ENCODE measurements around the gene SLC24A4. TPM values are rescaled to one million over a fixed set of nuclear protein-coding genes. Genes with fewer than 3 reads are reported as not detected.

Gene SLC24A4
- total RNA-seq, 1 donor from 2014 or later: 1.5 TPM

DNA sequence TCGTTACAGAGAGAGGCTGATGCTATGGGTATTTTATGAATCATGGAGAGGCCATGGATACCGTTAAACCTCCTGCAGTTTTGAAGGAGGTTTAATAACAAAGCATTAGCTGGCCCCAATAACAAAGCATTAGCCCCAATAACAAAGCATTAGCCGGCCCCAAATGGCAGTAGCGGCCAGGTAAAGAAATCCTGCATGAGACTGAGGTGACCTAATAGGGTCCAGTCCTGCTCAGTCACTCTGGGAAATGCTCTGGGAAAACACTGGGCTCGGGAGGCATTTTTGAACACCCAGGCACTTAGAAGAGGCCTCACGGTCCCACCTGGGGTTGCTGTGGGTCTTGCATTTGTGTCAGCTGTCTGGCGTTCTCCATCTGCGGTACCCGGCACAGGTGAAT, 189.8 kb downstream of the SLC24A4 start:
- DNase-seq (ENCODE audit: extremely low spot score in 2 of 2): peak in 1 of 2 donors; percentile 82
- no peaks in the 10 kb centered on the region for H3K27me3 ChIP-seq
- peak overlapping the region; percentile 82 to 86 for H3K4me3 ChIP-seq
- peak overlapping the region; percentile 78 for H3K27ac ChIP-seq
- TF ChIP-seq POLR2A (IDR thresholded peaks at IDR 0.05) (no peak), POLR2AphosphoS5 (IDR thresholded peaks at IDR 0.05; ENCODE audit: insufficient read depth in 1 of 2, low read depth in 1 of 2) (no peak)
- TF ChIP-seq, protein P1, sequence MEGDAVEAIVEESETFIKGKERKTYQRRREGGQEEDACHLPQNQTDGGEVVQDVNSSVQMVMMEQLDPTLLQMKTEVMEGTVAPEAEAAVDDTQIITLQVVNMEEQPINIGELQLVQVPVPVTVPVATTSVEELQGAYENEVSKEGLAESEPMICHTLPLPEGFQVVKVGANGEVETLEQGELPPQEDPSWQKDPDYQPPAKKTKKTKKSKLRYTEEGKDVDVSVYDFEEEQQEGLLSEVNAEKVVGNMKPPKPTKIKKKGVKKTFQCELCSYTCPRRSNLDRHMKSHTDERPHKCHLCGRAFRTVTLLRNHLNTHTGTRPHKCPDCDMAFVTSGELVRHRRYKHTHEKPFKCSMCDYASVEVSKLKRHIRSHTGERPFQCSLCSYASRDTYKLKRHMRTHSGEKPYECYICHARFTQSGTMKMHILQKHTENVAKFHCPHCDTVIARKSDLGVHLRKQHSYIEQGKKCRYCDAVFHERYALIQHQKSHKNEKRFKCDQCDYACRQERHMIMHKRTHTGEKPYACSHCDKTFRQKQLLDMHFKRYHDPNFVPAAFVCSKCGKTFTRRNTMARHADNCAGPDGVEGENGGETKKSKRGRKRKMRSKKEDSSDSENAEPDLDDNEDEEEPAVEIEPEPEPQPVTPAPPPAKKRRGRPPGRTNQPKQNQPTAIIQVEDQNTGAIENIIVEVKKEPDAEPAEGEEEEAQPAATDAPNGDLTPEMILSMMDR (IDR thresholded peaks at IDR 0.05): no peak
- no peaks in the 10 kb centered on the region for H3K9me3 ChIP-seq
- H3K36me3 ChIP-seq: no peaks in the 10 kb centered on the region
- intact Hi-C loops (cut with DNase I): no loop called here
- H3K4me1 ChIP-seq: peaks cover 33% of the 10 kb centered on the region

DNA sequence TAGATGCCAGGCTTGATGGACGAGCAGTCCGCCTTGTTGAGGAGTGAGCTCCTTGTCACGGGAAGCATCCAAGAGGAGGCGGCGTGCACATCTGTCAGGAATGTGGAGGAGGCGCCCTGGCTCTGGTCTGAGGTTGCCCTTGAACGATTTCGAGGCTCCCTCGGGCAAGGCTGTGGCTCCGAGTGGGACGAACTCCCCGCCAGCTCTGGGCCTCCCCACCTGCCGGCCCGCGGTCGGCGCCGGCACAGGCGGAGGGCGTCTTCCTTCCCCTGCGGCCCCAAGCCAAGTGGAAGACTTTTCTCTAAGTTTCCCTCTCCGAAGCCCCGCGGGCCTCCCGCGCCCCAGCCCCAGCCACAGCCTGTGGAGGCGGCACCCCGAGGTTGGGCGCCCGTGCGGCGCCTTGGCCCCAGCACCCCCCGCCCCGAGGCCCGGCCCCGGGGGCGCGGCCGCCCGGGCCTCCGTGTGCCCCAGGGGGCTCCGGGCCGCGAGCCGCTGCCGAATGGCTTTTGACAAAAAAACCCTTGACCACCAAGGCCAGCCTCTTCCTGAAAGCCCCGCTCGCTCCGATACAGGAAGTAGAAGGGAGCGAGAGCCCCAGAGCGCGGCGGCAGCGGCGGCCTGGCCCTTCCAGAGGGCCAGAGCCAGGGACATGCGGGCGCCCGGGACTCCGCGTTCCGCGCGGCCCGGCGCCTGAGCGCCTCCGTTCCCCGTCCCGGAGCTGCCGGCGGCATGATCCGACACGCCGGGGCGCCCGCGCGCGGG, 190.4 kb downstream of the SLC24A4 start, which contains the start of gene RIN3:
Gene RIN3, plus strand, starts transcription at position 578 of the 762 bp plus-strand sequence. Its CDS starts 152 bp downstream, at position 730.
- Histone ChIP-seq H3K27ac (peak within 1 kb of the TSS; percentile 78), H3K36me3 (no peaks in the 10 kb centered on the region), H3K4me1 (peaks cover 34% of the 10 kb centered on the region), H3K9me3 (no peaks in the 10 kb centered on the region), H3K27me3 (no peaks in the 10 kb centered on the region), H3K4me3 (peak within 1 kb of the TSS; percentile 82 to 86)
- TF ChIP-seq POLR2AphosphoS5 (IDR thresholded peaks at IDR 0.05; ENCODE audit: insufficient read depth in 1 of 2, low read depth in 1 of 2): peak in 1 of 2 donors; percentile 26
- TF ChIP-seq POLR2A (IDR thresholded peaks at IDR 0.05): no peak
- intact Hi-C loops (cut with DNase I): no loop called here
- no peak for DNase-seq (ENCODE audit: extremely low spot score in 2 of 2)

DNA sequence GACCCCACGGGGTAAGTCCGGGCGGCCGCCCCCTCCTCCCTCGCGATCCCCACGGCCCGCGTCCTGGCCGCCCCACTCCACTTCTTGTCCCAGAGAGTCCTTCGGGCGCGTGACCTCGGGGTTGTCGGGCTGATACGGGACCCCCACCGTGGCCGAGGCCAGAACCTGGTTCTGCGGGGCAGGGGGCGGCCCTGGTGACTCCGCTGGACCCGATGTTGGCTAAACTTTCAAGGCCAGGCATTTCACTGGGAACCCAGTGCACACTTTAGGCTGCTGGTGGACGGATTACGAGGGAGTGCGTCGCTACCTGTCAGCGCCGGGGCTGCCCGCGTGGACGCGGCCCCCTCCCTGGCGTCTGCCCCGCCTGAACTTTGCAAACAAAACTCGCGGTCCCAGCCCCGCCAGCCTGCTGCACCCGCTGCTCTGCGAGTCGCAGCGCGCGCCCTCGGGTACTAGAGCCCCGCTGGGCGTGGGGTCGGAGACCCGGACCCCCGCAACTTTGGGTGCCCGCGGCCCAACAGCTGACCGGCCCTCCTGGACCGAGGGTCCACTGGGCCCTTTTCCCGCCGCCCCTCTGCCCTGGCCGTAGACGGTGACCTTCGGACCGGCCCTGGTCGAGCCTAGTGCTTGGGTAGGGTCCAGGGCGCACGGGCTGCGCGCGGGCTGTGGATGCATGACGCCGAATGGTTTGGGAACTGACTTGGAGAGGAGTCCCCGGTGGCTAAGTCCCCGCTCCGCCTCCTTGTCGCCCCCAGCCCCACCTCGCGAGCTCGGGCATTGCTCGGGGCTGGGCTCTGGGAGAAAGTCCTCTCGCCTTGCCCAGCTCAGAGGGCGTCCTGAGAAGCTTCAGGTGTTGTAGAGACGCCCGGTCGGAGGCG, 191.2 kb downstream of the SLC24A4 start:
- intact Hi-C loops (cut with DNase I): no loop called here
- no peaks in the 10 kb centered on the region for H3K36me3 ChIP-seq
- H3K4me3 ChIP-seq: peak overlapping the region; percentile 82 to 86
- DNase-seq (ENCODE audit: extremely low spot score in 2 of 2): no peak
- H3K27me3 ChIP-seq: no peaks in the 10 kb centered on the region
- peak overlapping the region; percentile 78 for H3K27ac ChIP-seq
- TF ChIP-seq, protein P1 (IDR thresholded peaks at IDR 0.05): no peak
- no peak for TF ChIP-seq POLR2A (IDR thresholded peaks at IDR 0.05)
- TF ChIP-seq POLR2AphosphoS5 (IDR thresholded peaks at IDR 0.05; ENCODE audit: insufficient read depth in 1 of 2, low read depth in 1 of 2): peak in 1 of 2 donors; percentile 36
- H3K9me3 ChIP-seq: no peaks in the 10 kb centered on the region
- peaks cover 34% of the 10 kb centered on the region for H3K4me1 ChIP-seq

DNA sequence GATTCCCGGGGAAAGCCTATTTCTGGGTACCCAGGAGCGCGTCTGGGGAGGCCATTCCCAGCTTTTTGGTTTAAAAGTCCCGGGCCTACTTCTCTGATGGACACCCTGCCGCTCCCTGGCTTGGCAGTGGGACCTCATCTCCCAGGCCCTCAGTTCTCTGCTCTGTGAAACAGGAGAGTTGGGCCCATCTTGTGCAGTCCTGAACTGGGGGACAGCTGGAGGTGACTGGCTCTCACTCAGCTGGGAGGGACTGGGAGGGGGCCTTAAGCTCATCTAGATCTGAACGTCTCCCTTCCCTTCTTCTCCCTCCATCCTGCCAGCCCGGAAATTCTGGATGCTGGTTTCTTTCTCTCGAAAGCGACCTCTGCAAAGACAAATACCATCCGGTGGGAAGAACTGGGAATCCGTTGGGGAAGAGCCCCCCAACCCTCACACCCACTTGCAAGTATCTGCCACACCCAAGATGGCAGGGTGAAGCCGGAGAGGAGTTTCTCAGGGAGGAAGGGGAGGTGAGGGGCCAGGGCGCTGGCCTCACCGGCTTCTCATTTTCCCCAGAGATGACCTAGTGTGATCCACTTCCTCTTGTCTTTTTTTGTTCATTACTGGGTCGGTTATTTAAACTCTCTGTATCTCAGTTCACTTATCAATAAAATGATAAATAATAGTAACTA, 192.0 kb downstream of the SLC24A4 start:
- TF ChIP-seq POLR2A (IDR thresholded peaks at IDR 0.05) (no peak), POLR2AphosphoS5 (IDR thresholded peaks at IDR 0.05; ENCODE audit: insufficient read depth in 1 of 2, low read depth in 1 of 2) (no peak)
- TF ChIP-seq, protein P1 (IDR thresholded peaks at IDR 0.05): no peak
- no peaks in the 10 kb centered on the region for H3K27me3 ChIP-seq
- intact Hi-C loops (cut with DNase I): no loop called here
- no peak for DNase-seq (ENCODE audit: extremely low spot score in 2 of 2)
- H3K9me3 ChIP-seq: no peaks in the 10 kb centered on the region
- H3K4me1 ChIP-seq: peaks cover 34% of the 10 kb centered on the region
- H3K27ac ChIP-seq: peak overlapping the region; percentile 78
- no peaks in the 10 kb centered on the region for H3K36me3 ChIP-seq
- peak overlapping the region; percentile 82 to 86 for H3K4me3 ChIP-seq

Measured in vagina (tissue), 2 donors.